GM12892 (cell line): ENCODE data around the gene APPBP2.

Experiments
- POLR2A ChIP-seq: IDR thresholded peaks from 2 replicates; pipeline ENCODE4 v1.6.1; 2011; ENCODE audit warnings: low read depth, low read length, control low read depth
- POLR2AphosphoS5 ChIP-seq: IDR thresholded peaks from 2 replicates; pipeline ENCODE4 v1.6.1; 2011; ENCODE audit warnings: low read depth, low read length, control low read depth
- TAF1 ChIP-seq: IDR thresholded peaks from 2 replicates; pipeline ENCODE4 v1.6.1; 2011; ENCODE audit warnings: low read depth, mild to moderate bottlenecking, control low read depth, low read length, borderline replicate concordance

- TF ChIP-seq POLR2AphosphoS5 (no peak), POLR2A (no peak), TAF1 (no peak)
These were observed 129.6 kb downstream of the APPBP2 start for GRCh38 chr17:60396412-60396811.
